ENCODE measurements around the gene DMD.

DMD gene

GRCh38 chrX:31319586-31319985, 1891.8 kb downstream of the DMD start:
- H3K36me3 Mint-ChIP-seq (ENCODE audit: low read depth), result no peaks in the 10 kb centered on the region
- H3K27me3 Mint-ChIP-seq (ENCODE audit: low read depth), result no peaks in the 10 kb centered on the region
- H3K9me3 Mint-ChIP-seq, result peaks cover 12% of the 10 kb centered on the region
- no peak overlapping the region for H3K27ac Mint-ChIP-seq
- no peak overlapping the region for H3K4me3 Mint-ChIP-seq
- no peak for TF ChIP-seq CTCF (IDR thresholded peaks at IDR 0.05; ENCODE audit: unreplicated experiment in 3 of 3)
- H3K4me1 Mint-ChIP-seq, result peaks cover 6% of the 10 kb centered on the region

- H3K36me3 Mint-ChIP-seq (ENCODE audit: low read depth), result no peaks in the 10 kb centered on the region
Observed at GRCh38 chrX:31318866-31319265, 1892.5 kb downstream of the DMD start.

GRCh38 chrX:31316340-31316991, 1894.9 kb downstream of the DMD start:
- no peak overlapping the region for H3K4me3 Mint-ChIP-seq
- no peak overlapping the region for H3K27ac Mint-ChIP-seq
- no peaks in the 10 kb centered on the region for H3K27me3 Mint-ChIP-seq (ENCODE audit: low read depth)
- H3K9me3 Mint-ChIP-seq, result peaks cover 22% of the 10 kb centered on the region
- peaks cover 7% of the 10 kb centered on the region for H3K4me1 Mint-ChIP-seq
- H3K36me3 Mint-ChIP-seq (ENCODE audit: low read depth), result no peaks in the 10 kb centered on the region
- TF ChIP-seq CTCF (IDR thresholded peaks at IDR 0.05; ENCODE audit: unreplicated experiment in 3 of 3), result no peak

More at GRCh38 chrX:31318866-31319265, 1892.5 kb downstream of the DMD start:
- Mint-ChIP-seq H3K27ac (no peak overlapping the region), H3K9me3 (peaks cover 15% of the 10 kb centered on the region), H3K4me1 (peaks cover 12% of the 10 kb centered on the region), H3K4me3 (no peak overlapping the region), H3K27me3 (ENCODE audit: low read depth) (no peaks in the 10 kb centered on the region)
- no peak for TF ChIP-seq CTCF (IDR thresholded peaks at IDR 0.05; ENCODE audit: unreplicated experiment in 3 of 3)

- Mint-ChIP-seq H3K27me3 (ENCODE audit: low read depth) (no peaks in the 10 kb centered on the region), H3K36me3 (ENCODE audit: low read depth) (no peaks in the 10 kb centered on the region), H3K27ac (peak overlapping the region in 2 of 3 experiments; percentile 25 to 90), H3K4me3 (no peak overlapping the region), H3K4me1 (peaks cover 7% of the 10 kb centered on the region), H3K9me3 (peaks cover 24% of the 10 kb centered on the region)
- no peak for TF ChIP-seq CTCF (IDR thresholded peaks at IDR 0.05; ENCODE audit: unreplicated experiment in 3 of 3)
Observed at GRCh38 chrX:31314921-31315320, 1896.4 kb downstream of the DMD start.

GRCh38 chrX:31307952-31308351, 1903.4 kb downstream of the DMD start:
- no peak overlapping the region for H3K27ac Mint-ChIP-seq
- no peak overlapping the region for H3K4me3 Mint-ChIP-seq
- H3K27me3 Mint-ChIP-seq (ENCODE audit: low read depth), result no peaks in the 10 kb centered on the region
- no peaks in the 10 kb centered on the region for H3K4me1 Mint-ChIP-seq
- no peaks in the 10 kb centered on the region for H3K36me3 Mint-ChIP-seq (ENCODE audit: low read depth)
- peaks cover 16% of the 10 kb centered on the region for H3K9me3 Mint-ChIP-seq
- no peak for TF ChIP-seq CTCF (IDR thresholded peaks at IDR 0.05; ENCODE audit: unreplicated experiment in 3 of 3)

- no peaks in the 10 kb centered on the region for H3K4me1 Mint-ChIP-seq
- no peaks in the 10 kb centered on the region for H3K27me3 Mint-ChIP-seq (ENCODE audit: low read depth)
- H3K36me3 Mint-ChIP-seq (ENCODE audit: low read depth), result no peaks in the 10 kb centered on the region
- no peak overlapping the region for H3K4me3 Mint-ChIP-seq
- peaks cover 16% of the 10 kb centered on the region for H3K9me3 Mint-ChIP-seq
- H3K27ac Mint-ChIP-seq, result no peak overlapping the region
- no peak for TF ChIP-seq CTCF (IDR thresholded peaks at IDR 0.05; ENCODE audit: unreplicated experiment in 3 of 3)
Observed at GRCh38 chrX:31302573-31303075, 1908.7 kb downstream of the DMD start.
